SW 1271 (cell line): Measurements from ENCODE around the gene CLK4.

Experiments used
- DNase-seq, 2 experiments: peaks; one replicate each; lab custom pipeline; 2025; lab: John Stamatoyannopoulos, UW

Gene CLK4

DNA sequence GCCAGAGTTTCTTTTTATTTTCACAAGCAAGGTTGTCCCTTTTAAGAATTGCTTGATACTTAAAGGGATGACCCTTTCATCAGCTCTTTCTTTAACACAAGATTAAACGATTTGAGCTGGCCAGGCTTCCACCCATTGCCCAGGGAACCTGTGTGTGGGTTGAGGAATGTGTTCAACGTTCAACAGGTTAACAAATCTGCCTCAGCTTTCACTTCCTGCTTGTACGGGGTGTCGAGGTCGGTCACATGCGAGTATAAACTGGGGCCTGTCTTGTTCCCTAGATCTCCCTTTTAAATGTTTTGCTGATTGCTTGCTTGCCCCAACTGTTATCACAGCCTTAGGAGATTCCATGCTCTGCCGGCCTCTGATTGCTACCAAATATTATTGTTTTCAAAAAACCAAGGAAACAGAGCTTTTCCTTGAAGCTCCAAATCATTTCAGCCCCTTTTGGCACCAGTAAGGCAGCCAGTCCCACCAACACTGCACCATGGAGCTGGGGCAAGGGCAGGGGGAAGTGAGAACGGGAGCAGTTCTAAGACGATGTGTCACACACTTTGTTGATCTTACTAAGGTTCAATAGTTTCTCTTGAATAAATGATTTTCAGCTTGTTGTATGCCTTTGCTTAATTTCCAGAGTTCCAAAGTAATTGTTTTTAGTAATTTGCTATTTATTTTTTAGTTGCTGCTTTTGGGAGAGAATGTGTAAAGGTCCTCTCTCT is 10.7 kb upstream of the CLK4 start:
- DNase-seq, result no peak

DNA sequence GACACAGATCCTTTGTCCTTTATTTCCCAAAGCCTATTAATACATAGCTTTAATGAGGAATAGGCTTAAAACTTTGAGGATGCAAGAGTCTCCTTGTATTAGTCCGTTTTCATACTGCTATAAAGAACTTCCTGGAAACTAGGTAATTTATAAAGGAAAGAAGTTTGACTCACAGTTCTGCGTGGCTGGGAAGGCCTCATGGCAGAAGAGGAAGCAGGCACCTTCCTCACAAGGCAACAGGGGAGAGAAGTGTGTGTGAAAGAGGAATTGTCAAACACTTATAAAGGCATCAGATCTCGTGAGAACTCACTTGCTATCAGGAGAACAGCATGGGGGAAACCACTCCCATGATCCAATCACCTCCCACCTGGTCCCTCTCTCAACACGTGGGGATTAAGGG is 5.4 kb upstream of the CLK4 start:
- DNase-seq, result no peak

DNA sequence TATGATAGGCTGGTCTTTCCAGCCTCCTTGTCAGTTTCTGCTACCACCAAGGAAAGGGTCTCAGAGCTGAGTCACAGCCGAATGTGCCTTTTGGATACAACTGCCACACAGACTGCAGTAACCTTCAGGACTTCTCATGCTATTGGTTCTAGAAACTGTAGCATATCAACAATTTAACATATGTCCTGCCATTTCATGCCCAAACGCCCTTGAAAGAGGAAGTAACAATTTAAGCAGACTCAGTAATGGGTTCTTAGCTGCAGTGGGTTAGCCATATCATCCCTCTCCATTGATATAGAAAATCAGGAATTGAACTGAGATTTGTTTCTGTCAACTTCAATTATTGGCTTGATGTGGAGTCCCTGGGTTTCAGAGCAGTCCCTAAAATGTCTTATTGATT is 4.1 kb upstream of the CLK4 start:
- no peak for DNase-seq

DNA sequence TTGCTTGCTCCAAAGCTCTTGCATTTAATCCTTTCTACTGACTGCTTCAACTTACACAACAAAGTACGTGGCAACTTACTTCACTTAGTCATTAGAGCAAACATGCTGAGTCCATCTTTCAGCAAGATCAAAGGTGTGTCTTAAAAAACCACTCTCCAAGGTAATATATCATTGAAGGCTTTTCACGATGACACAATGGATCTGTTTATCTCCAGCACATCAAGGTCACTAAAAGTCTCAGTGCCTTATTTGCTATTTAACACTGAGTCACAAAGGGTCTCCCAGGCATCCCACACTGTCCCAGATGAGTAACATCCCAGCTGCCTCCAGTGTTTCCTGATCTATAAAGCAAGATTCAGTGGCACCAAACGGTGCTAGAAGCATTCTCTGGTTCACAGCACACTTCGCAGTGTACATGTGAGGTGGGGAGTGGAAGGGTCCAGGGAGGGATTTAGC is 3.7 kb upstream of the CLK4 start:
- no peak for DNase-seq

DNA sequence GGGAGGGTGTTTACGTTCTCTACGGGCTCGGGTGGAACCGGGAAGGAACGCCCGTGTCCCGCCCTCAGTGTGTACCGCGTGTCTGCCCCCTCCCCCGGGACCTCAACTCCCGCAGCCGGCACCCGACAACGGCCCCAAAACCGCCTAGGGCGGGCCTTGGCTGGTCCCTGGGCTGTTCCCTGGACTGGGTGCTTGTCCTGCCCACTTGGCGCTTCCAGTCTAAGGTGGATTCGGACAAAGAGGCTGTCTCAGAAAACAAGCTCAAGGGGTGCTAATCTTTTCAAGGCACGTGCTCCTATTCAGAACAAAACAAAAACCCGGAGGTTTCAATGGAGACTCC is 379 bp upstream of the CLK4 start:
- DNase-seq, result no peak

DNA sequence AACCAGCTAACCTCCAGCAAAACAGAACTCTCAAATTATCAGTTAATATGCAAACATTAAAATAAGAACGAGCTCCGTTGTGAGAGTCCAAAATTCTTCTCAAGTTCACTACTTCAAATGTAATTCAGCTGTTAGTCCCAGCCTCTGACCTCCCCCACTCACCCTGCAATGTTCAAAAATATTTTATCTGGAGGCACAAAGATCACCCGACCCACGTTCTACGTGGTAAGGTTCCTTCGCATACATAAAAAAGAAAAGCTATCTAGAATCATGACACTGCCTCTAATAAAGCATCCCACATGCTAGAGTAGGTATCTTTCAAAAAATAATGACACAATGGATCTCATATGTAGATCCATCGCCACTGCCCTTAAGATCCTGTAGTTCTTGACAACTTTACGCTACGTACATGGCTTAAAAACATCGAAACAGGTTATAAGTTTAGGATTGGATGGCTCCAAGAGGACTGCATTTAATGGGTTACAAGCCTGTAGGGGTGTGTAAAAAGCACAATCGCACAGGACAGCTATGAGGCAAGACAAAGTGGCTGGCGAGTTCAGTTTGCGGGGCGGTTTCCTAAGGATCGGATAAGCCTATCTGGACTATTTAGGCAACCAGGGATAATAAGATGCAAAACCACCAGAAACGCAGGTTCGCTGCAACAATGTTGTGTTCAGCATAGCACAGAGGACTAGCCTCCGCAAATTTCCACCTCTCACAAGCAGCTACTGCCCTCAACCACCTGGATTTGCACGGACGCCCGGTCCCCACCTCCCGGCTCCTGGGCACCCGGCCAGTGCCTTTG is 969 bp downstream of the CLK4 start:
- DNase-seq, result peak in 1 of 2 experiments; percentile 62

DNA sequence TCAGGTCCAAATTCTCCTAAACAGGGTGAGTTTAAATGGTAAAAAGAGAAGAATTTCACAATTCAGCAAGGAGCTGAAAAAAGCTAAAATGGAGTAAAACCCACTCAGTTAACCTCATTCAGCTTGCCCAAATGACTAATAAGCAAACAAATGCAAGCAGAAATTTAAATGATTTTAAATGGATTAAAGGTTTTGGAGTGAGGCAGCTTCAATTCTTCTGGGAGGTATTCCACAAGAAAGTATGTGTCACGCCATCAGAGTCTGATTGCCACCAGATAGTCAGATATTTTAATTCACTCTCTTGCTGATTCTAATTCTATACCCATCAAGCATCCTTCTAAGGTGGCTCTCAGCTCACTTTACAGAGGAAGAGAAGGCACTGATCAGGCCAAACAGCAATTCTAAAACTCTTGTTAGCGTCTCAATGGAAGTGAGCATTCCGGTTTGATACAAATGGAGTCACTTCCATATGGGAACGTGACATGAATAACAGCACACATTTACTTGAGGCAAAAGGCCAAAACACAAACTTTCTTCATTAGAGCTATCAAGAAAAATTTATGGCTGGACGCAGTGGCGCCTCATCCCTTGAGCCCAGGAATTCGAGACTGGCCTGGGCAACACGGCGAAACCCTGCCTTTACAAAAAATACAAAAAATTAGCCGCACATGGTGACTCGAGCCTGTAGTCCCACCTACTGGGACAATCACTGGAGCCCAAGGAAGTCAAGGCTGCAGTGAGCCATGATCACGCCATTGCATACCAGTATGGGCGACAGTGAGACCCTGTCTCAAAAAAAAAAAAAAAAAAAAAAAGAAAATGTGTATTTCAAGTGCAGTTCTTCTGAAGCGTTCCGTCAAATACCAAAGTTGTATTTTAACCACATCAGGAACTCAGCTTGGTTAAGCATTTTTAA is 2.0 kb downstream of the CLK4 start:
- DNase-seq, result no peak

DNA sequence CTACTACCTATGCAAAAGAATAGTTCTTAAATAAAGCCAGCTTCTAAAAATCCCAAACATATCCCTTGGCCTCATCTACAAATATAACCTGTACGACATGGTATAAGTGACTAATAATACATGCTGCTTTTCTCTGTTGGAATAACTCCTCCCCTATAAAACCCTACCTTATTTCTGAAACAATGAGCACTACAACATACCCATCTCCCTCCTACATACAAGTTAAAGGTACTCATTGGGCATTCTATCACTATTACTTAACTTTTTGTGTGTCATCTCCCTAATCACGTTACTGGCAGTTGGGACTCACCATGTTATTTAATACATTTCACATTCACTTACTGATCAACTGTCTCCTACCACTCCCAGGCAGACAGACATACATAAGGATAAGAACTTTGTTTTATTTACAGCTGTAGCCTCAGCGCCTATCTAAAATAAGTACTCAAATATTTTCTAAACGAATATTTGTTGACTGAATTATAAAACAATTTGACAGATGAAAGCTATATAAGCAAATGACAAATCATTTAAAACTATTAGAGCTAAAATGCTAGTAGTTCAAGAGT is 4.1 kb downstream of the CLK4 start:
- no peak for DNase-seq

DNA sequence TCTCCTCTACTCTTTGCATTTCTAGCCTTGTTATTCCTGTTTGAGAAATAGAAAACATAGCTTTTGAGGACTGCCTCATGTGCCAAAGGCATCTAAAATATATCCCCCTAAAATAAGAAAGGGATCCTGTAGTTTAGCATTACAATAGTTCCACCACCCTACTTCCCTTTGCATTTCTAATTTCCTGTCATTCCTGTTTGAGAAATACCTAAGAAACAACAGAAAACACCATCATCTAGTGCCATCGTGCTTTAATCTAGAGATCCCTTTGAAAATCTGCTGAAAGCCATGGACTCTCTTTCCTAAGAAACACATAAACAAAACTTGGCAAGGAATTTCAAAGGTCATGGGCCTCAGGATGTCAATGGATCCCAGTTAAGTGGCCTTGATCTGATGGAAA is 7.5 kb downstream of the CLK4 start:
- no peak for DNase-seq

DNA sequence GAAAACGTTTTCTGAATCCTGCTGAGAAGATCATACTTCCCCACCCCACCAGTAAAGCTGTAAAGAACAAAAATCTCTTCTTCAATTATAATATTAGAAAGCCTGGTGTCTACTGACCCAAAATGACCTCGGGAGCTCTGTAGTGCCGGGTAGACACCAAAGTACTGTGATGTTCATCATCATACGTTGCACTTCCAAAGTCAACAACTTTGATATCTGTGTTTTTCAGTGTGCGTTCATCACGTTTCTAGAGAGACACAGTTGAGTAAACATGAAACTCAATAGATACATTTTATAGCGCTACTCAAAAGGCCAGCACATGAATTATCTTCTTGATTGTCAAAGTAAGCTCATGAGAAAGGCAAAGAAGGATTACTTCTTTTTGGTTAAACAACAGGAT is 14.6 kb downstream of the CLK4 start:
- no peak for DNase-seq

DNA sequence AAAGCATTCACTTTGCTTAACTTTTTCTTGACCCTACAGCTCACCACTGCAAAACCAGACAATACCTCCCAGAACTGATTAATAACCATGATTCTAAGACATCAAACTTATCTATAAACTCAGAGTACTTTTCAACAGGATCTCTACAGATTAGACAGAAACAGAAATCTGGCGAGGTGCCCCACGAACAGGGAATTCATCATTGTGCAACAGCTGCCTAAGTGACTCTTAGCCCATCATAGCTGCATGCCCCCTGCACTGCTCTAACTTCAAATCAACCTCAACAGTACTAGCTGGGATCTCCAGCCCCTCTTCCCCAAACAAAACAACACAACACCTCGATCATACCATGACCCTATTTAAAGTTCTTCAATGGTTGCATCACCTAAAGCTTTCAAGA is 20.6 kb downstream of the CLK4 start:
- no peak for DNase-seq

DNA sequence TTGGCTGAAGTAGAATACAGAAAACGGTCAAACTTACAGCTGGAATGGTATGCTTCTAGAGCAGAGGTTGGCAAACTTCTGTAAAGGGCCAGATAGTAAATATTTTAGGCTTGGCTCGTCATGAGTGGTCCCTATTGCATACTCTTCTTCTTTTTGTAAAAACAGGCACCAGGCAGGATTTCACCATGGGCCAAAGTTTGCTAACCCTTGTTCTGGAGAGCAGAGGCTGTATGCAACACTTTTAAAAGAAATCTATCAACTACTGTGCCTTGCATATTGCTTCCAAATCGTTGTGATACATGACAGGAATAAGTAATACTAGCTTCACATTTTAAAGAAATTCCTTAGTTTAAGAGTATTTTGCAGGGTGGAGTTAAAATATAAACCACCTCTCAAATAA is 21.1 kb downstream of the CLK4 start:
- no peak for DNase-seq

DNA sequence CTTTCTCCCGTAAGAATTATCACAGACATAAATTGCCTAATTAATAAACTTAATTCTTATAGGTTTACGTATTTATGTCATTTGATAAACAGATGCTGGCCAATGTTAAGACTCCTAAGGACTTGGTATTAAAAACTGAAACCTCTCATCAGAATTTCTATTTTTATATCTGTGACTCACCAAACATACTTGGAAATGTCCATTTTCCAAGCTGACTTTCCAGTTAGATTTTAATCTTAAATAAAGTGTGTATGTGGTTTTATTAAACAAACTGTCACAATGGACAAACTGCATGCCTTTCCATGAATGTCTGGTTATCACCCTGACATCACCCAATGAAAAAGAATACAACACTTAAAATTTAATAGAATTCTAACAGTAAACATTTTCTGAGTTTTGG is 24.1 kb downstream of the CLK4 start:
- DNase-seq, result no peak

DNA sequence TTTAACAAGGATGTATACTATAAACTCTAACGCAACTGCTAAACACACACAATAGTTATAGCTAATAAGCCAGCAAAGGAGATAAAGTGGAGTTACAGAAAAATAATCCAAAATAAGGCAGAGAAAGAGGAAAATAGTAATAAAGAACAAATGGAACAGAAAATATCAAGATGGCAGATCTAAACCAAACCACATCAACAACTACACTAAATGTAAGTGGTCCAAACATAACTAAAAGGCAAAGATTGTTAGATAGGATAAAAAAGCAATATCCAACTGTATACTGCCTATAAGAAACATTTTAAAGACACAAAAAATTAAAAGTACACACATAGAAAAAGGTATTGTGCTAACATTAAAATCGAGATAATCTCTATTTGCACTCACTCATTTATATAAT is 31.1 kb downstream of the CLK4 start:
- no peak for DNase-seq

DNA sequence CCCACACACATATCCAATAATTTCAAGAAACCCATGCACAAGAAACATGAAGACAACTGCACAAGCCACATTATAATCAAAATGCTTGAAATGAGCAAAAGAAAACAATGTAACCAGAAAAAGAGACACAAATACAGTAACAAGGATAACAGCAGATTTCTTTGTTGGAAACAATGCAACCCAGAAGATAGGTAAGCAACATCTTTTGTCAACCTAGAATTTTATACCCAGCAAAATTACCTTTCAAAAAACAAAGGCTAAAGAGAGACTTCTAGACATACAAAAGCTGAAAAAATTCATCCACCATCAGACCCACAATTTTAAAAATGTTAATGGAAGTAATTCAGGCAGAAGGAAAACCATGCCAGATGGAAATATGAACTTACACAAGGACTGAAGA is 31.7 kb downstream of the CLK4 start:
- no peak for DNase-seq

DNA sequence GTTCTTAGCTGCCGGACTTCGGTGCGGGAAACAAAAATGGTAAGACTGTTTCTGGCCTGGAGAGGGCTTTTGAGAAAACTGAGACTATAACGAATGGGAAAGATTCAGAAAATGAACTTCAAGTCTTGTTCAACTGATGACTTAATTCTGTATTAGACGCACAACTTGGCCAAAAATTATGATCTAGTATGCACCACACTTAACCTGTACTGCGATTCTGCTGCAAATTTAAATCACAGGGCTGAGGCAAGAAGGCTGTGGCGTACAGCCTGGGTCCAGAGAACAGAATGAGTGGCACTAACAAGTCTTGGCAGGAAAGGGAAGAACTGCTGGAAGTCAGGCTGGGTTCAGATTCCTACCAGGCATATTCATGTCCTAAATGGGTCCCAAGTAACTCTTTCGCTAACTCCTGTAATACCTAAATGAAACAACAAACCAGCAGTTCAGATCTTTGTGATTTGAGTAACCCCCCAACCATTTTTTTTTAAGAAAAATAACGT is 35.9 kb downstream of the CLK4 start:
- DNase-seq, result no peak

DNA sequence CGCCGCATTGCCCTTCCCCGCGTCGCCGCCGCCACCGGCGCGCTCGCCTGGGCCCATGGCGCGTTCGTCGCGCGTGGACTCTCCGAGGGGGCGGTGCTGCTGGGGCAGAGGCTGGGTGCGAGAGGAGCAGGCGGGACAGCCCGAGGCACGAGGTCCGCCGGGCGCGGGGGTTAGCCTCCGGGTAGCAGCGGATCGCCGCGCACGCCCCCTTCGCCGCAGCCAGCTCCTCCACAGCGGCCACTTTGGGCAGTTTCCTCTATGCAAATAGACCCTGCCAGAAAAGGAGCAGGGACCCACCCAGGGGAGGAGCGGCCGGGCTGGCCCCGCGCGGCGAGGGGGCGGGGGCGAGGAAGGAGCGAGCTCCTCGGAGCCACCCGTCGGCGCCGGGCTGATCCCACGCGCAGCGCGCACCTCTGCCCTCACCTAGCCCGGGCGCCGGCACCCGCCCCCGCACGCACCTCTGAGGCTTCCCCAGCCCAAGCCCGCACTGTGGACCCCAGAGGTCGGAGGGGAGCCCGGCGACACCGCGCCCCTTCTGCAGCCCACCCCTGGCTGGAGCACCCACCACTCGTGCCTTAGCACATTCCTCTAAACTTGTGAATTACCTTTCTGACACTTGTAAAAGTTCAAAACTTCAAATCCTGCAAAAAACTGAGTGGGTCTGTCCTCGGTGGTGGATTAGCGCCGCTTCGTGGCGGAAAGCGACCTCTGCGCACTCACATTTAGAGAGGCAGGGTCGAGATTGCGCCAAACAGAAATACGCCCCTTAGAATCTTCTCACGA is 36.5 kb downstream of the CLK4 start, which contains the start of gene COL23A1:
TSS of gene COL23A1 (minus strand) at position 253 of the 783 bp plus-strand sequence.
- no peak for DNase-seq

DNA sequence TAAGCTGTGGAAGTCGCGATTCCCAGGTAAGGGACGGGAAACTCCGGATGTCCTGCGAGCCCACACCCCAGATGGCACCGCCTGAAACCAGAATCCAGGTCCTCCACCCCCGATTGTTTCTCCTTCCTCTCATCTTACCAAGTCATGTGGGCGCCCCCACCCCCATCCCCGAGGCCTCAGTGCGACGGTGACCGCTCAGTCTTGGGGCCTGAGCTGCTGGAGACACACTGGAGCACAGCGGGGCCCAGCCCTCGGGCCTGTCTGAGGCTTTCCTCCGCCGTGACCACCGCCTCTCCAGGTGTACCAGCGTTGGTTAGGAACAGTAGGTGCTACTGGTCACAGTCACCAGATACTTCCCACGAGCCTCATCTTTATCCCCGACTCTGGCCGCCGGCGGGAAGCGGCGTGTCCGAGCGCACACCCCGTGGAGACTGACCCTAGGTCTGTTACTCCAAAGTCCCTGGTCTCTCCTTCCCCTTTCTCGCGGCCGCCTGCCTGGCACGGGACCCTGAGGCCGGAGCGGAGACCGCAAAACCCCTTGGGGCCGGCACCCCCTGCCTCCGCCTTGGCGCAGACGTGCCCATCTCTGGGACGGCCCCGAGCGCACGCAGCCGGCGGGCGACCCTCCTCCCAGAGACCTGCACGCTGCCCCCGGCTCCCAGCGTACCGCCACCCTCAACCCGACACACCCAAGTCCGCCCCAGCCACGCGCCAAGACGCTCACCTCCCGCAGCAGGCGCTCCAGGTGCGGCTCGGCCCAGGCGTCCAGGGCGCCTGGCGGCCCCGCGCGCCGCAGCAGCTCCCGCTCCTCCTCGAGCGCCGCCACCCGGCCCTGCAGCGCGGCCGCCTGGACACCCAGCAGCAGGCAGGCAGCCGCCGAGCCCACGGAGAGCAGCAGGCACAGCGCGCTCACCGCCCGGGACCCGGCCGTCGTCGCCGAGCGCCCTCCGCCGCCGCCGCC is 37.4 kb downstream of the CLK4 start:
- no peak for DNase-seq

DNA sequence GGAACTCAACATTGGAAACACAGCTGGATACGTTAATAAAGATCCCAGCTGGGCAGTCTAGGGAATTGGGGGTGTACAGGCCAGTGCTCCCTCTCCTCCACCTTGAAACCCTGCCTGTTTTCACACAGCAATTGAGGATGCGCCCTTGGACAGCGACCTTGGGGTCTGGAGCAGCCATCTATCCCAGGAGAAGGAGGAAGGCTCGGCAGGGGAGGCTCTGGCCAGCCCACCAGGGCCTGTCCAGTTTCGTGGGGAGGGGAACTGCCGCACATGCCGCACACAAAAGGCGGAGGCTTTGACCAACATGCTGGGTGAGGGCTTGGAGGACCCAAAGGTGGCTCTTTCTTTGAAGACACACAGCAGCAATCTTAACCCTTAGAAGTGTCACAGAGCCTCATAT is 38.1 kb downstream of the CLK4 start:
- no peak for DNase-seq
